ENCODE measurements around the gene IGFN1. TPM values are rescaled to one million over a fixed set of nuclear protein-coding genes. Genes with fewer than 3 reads are reported as not detected.

Gene IGFN1
- total and polyA plus RNA-seq, 7 donors: under 0.01 to 0.55 (median 0.14) TPM; not detected in 3

GRCh38 chr1:201217851-201218250, 27.2 kb downstream of the IGFN1 start:
- 90 to 91% methylated on average over 3 of the region's 3 CpGs for WGBS, 2 donors

DNA sequence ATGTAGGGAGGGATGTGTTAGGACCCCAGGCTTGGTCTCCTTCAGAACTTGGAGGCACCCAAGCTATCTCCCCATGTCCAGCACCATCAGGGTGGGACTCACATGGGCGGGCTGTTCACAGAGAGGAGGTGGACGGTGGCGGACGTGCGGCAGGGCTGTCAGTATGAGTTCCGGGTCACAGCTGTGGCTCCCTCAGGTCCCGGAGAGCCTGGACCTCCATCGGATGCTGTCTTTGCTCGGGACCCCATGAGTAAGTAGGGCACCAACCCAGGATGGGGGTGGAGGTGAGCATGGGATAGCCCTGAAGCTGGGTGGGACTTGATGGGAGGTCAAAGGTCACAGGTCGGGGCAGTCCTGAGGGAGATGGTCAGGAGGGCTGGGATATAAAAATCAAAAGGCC, 27.8 kb downstream of the IGFN1 start:
- no peak for DNase-seq
- intact Hi-C loops (cut with DNase I): no loop called here
- WGBS, 2 donors: 84 to 88% methylated on average over 10 of the region's 10 CpGs
- TF ChIP-seq EP300 (IDR thresholded peaks at IDR 0.05): no peak
- no peak for TF ChIP-seq CTCF (IDR thresholded peaks at IDR 0.05)
- TF ChIP-seq POLR2AphosphoS5 (IDR thresholded peaks at IDR 0.05): no peak
- no peak for TF ChIP-seq POLR2A (IDR thresholded peaks at IDR 0.05)
- Histone ChIP-seq H3K4me3 (no peak overlapping the region), H3K9me3 (no peaks in the 10 kb centered on the region), H3K4me1 (no peaks in the 10 kb centered on the region), H3K36me3 (no peaks in the 10 kb centered on the region), H3K27me3 (no peaks in the 10 kb centered on the region), H3K27ac (no peak overlapping the region)

More at GRCh38 chr1:201217851-201218250, 27.2 kb downstream of the IGFN1 start:
- Histone ChIP-seq H3K36me3 (no peaks in the 10 kb centered on the region), H3K4me3 (no peak overlapping the region), H3K9me3 (no peaks in the 10 kb centered on the region), H3K4me1 (no peaks in the 10 kb centered on the region), H3K27ac (no peak overlapping the region), H3K27me3 (no peaks in the 10 kb centered on the region)
- intact Hi-C loops (cut with DNase I): no loop called here
- no peak for TF ChIP-seq POLR2AphosphoS5 (IDR thresholded peaks at IDR 0.05)
- DNase-seq: no peak

GRCh38 chr1:201219481-201220387, 29.1 kb downstream of the IGFN1 start:
- Histone ChIP-seq H3K9me3 (no peaks in the 10 kb centered on the region), H3K27me3 (no peaks in the 10 kb centered on the region), H3K4me3 (no peak overlapping the region), H3K27ac (no peak overlapping the region), H3K4me1 (no peaks in the 10 kb centered on the region), H3K36me3 (no peaks in the 10 kb centered on the region)
- WGBS, 2 donors: 91 to 95% methylated on average over 7 of the region's 7 CpGs
- intact Hi-C loops (cut with DNase I): loop anchor here (10.0 kb wide), 1 partner anchor 85 kb away; no protein-coding TSS in a partner anchor
- no peak for DNase-seq
- TF ChIP-seq EP300 (IDR thresholded peaks at IDR 0.05): no peak
- no peak for TF ChIP-seq POLR2AphosphoS5 (IDR thresholded peaks at IDR 0.05)
- no peak for TF ChIP-seq POLR2A (IDR thresholded peaks at IDR 0.05)
- TF ChIP-seq CTCF (IDR thresholded peaks at IDR 0.05): no peak

- DNase-seq: no peak
- Histone ChIP-seq H3K27ac (no peak overlapping the region), H3K4me3 (no peak overlapping the region), H3K36me3 (no peaks in the 10 kb centered on the region), H3K4me1 (no peaks in the 10 kb centered on the region), H3K27me3 (no peaks in the 10 kb centered on the region), H3K9me3 (no peaks in the 10 kb centered on the region)
- no peak for TF ChIP-seq EP300 (IDR thresholded peaks at IDR 0.05)
- TF ChIP-seq POLR2AphosphoS5 (IDR thresholded peaks at IDR 0.05): no peak
- TF ChIP-seq CTCF (IDR thresholded peaks at IDR 0.05): no peak
- no peak for TF ChIP-seq POLR2A (IDR thresholded peaks at IDR 0.05)
- intact Hi-C loops (cut with DNase I): loop anchor here (10.0 kb wide), 1 partner anchor 86 kb away; no protein-coding TSS in a partner anchor
- 91 to 93% methylated on average over 1 of the region's 1 CpG for WGBS, 2 donors
These were observed 29.7 kb downstream of the IGFN1 start for GRCh38 chr1:201220388-201220715.

GRCh38 chr1:201221201-201221846, 30.7 kb downstream of the IGFN1 start:
- H3K9me3 ChIP-seq: no peaks in the 10 kb centered on the region
- H3K27ac ChIP-seq: no peak overlapping the region
- WGBS, 2 donors: 89 to 90% methylated on average over 10 of the region's 10 CpGs
- H3K4me1 ChIP-seq: no peaks in the 10 kb centered on the region
- TF ChIP-seq POLR2AphosphoS5 (IDR thresholded peaks at IDR 0.05) (no peak), CTCF (IDR thresholded peaks at IDR 0.05) (no peak), POLR2A (IDR thresholded peaks at IDR 0.05) (no peak), EP300 (IDR thresholded peaks at IDR 0.05) (no peak)
- H3K4me3 ChIP-seq: no peak overlapping the region
- intact Hi-C loops (cut with DNase I): loop anchor here (10.0 kb wide), 1 partner anchor 87 kb away; no protein-coding TSS in a partner anchor
- DNase-seq: no peak
- H3K27me3 ChIP-seq: no peaks in the 10 kb centered on the region
- H3K36me3 ChIP-seq: no peaks in the 10 kb centered on the region
